Measurements from ENCODE around the gene FAM20C.

GRCh38 chr7:207418-208129 lies 15.2 kb downstream of the FAM20C start:
- TF ChIP-seq, protein P1, sequence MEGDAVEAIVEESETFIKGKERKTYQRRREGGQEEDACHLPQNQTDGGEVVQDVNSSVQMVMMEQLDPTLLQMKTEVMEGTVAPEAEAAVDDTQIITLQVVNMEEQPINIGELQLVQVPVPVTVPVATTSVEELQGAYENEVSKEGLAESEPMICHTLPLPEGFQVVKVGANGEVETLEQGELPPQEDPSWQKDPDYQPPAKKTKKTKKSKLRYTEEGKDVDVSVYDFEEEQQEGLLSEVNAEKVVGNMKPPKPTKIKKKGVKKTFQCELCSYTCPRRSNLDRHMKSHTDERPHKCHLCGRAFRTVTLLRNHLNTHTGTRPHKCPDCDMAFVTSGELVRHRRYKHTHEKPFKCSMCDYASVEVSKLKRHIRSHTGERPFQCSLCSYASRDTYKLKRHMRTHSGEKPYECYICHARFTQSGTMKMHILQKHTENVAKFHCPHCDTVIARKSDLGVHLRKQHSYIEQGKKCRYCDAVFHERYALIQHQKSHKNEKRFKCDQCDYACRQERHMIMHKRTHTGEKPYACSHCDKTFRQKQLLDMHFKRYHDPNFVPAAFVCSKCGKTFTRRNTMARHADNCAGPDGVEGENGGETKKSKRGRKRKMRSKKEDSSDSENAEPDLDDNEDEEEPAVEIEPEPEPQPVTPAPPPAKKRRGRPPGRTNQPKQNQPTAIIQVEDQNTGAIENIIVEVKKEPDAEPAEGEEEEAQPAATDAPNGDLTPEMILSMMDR (IDR thresholded peaks at IDR 0.05; ENCODE audit: insufficient read depth, low read length) = no peak
- TF ChIP-seq REST (IDR thresholded peaks at IDR 0.05; ENCODE audit: insufficient replicate concordance, low read depth) = no peak

Data from HL-60 (cell line).